Stimulated activated memory B cell treated with anti-CD40 and anti-IgM and Interleukin-4, amounts not matched to agents 10 μg/mL and 1 μg/mL and 100 μg/mL, for 72 hours (primary cell): ENCODE data around the gene APLNR.
"Not testable (repeated sequence)": the region's sequence is repeated elsewhere in the genome, so short reads cannot be mapped to it uniquely, and the experiment has no call there.

Experiments used
- ATAC-seq: fragments of 150-1000 bp; cut with Tn5 transposase; 2 replicates; pipeline ENCODE4 v1.10.0; 2021
- H3K27ac Mint-ChIP-seq: one replicate; pipeline ENCODE4 v1.8.0; 2022; ENCODE audit warnings: mild to moderate bottlenecking, mixed read lengths
- H3K27me3 Mint-ChIP-seq: one replicate; pipeline ENCODE4 v1.8.0; 2022; ENCODE audit warnings: mixed read lengths
- H3K36me3 Mint-ChIP-seq: one replicate; pipeline ENCODE4 v1.8.0; 2022; ENCODE audit warnings: mixed read lengths
- H3K4me1 Mint-ChIP-seq: one replicate; pipeline ENCODE4 v1.8.0; 2022; ENCODE audit warnings: mixed read lengths
- H3K4me3 Mint-ChIP-seq: one replicate; pipeline ENCODE4 v1.8.0; 2022; ENCODE audit warnings: mild to moderate bottlenecking, moderate library complexity, mixed read lengths
- H3K9me3 Mint-ChIP-seq: one replicate; pipeline ENCODE4 v1.8.0; 2022; ENCODE audit warnings: mixed read lengths

APLNR gene

DNA sequence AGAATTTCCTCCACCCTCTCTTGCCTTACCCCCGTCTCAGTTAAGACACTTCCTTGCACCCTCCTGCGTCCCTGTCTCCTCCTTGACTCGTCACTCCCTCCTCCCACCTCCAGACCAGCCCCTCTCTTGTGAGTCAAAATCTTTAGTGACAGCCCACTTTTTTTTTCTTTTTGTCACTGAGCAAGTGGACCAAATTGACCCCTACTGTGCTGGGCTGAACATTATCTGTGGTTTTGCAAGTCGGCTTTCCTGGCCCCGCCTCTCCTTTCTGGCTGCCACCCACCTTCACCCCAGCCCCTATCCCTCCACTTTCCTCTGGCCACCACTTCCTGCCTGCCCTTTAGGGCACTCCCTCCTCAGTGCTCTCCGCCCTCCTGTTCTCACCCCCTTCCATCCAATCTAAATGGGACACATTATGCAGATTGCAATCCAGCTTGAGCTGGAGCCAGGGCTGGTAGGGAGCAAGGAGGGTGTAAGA, at the start of gene APLNR:
Gene APLNR, minus strand, starts transcription at position 47 of the 478 bp plus-strand sequence. CDS start 246 bp downstream, outside the sequence.
- no peak for ATAC-seq
- Mint-ChIP-seq H3K36me3 (no peaks in the 10 kb centered on the region), H3K4me1 (peaks cover 1% of the 10 kb centered on the region), H3K4me3 (no peak within 1 kb of the TSS), H3K9me3 (no peaks in the 10 kb centered on the region), H3K27ac (no peak within 1 kb of the TSS), H3K27me3 (peaks cover 58% of the 10 kb centered on the region)

DNA sequence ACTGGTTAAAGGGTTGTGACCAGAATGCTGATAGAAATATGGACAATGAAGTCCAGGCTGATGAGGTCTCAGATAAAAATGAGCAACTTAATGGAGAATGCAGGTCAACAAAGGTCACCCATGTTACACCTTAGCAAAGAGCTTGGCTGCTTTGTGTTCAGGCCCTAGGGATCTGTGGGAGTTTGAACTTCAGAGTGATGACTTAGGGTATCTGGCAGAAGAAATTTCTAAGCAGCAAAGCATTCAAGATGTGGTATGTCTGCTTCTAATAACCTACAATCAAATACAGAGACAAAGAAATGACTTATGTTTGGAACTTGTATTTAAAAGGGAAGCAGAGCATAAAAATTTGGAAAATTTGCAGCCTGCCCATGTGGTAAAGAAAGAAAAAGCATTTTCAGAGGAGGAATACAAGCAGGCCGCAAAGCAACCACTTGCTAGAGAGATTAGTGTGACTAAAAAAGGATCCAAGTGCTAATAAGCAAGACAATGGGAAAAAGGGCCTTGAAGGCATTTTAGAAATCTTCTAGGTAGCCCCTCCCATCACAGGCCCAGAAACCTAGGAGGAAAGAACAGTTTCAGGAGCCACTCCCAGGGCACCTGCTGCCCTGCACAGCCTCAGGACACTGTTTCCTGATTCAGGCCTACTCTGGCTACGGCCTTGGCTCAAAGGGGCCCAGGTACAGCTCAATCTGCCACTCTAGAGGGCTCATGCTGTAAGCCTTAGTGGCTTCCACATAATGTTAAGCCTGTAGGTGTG, 46.4 kb upstream of the APLNR start:
- peaks cover 14% of the 10 kb centered on the region for H3K27me3 Mint-ChIP-seq
- H3K4me3 Mint-ChIP-seq: no peak overlapping the region
- ATAC-seq: no peak
- no peaks in the 10 kb centered on the region for H3K36me3 Mint-ChIP-seq
- H3K4me1 Mint-ChIP-seq: no peaks in the 10 kb centered on the region
- no peak overlapping the region for H3K27ac Mint-ChIP-seq
- peaks cover 3% of the 10 kb centered on the region for H3K9me3 Mint-ChIP-seq

DNA sequence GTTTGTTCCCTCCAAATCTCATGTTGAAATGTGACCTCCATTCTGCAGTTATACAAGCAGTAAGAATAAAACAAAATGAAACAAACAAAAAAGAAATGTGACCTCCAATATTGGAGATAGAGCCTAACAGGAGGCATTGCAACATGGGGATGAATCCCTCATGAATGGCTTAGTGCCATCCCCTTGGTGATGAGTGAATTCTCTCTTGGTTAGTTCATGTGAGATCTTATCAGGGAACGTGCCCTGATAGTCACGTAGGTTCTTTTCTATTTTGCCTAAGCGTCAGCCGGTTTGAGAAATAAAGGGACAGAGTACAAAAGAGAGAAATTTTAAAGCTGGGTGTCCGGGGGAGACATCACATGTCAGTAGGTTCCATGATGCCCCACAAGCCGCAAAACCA, 44.5 kb upstream of the APLNR start:
- not testable (repeated sequence) for H3K9me3 Mint-ChIP-seq, H3K4me1 Mint-ChIP-seq, H3K27ac Mint-ChIP-seq, H3K36me3 Mint-ChIP-seq, H3K4me3 Mint-ChIP-seq, ATAC-seq
- H3K27me3 Mint-ChIP-seq: peaks cover 18% of the 10 kb centered on the region

DNA sequence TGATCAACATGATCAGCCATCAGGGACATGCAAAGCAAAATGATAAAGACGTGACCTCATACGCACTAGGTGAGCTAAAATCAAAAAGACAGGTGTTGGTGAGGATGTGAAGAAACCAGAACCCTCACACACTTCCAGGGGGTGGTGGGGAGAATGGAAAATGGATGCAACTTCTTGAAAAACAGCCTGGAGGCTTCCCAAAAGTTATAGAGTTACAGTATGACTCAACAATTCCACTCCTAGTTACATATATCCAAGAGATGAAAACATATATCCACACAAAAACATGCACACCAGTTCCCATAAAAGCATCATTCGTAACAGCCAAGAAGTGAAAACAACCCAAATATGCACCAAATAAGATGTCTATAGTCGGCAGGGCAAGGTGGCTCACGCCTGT, 42.1 kb upstream of the APLNR start:
- peaks cover 6% of the 10 kb centered on the region for H3K4me1 Mint-ChIP-seq
- H3K27ac Mint-ChIP-seq: no peak overlapping the region
- ATAC-seq: no peak
- H3K4me3 Mint-ChIP-seq: no peak overlapping the region
- no peaks in the 10 kb centered on the region for H3K36me3 Mint-ChIP-seq
- H3K9me3 Mint-ChIP-seq: peaks cover 5% of the 10 kb centered on the region
- H3K27me3 Mint-ChIP-seq: peaks cover 26% of the 10 kb centered on the region

DNA sequence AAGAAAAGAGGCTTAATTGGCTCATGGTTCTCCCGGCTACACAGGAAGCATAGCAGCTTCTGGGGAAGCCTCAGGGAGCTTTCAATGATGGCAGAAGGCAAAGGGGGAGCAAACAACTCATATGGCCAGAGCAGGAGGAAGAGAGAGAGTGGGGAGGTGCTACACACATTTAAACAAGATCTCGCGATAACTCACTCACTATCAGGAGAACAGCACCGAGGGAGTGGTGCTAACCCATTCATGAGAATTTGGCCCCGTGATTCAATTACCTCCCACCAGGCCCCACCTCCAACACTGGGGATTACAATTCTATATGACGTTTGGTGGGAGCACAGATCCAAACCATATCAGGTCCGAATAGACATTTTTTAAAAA, 41.7 kb upstream of the APLNR start:
- H3K4me1 Mint-ChIP-seq: peaks cover 6% of the 10 kb centered on the region
- H3K4me3 Mint-ChIP-seq: no peak overlapping the region

DNA sequence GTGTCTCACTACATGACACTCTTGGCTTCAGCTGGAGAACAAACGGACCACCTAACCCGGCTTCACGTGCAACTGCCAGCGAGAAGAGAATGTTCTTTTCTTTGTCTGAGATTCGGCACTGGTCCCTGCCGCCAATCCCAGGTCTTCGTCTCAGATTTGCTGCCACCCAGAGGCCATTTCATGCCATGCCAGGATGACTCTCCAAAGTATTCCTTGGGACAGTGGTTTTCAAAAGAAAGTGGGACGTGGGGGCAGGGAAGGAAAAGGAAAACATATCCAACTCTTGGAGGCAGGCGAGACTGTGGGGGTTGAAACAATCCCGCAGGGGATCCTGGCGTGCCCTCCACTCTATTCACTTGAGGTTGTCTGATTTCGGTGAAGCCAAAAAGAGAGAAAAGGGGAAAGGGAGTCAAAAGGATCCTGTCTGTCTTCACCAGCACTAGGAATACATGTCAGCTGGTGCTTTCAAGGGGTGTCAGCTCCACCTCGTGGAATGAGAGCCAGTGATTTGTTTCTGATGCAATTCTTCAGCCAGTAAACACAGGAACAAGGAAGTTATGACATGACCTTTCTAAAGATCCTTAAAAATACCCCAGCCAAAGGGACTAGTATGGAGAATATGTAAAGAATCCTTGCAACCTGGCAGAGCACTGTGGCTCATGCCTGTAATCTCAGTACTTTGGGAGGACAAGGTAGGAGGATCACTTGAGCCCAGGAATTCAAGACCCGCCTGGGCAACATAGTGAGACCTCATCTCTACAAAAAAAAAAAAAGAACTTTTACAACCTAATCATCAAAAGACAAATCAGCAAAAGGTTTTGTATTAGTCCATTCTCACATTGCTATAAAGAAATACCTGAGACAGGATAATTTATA, 41.0 kb upstream of the APLNR start:
- no peak overlapping the region for H3K27ac Mint-ChIP-seq
- no peak overlapping the region for H3K4me3 Mint-ChIP-seq
- peaks cover 29% of the 10 kb centered on the region for H3K27me3 Mint-ChIP-seq
- H3K9me3 Mint-ChIP-seq: peaks cover 7% of the 10 kb centered on the region
- H3K4me1 Mint-ChIP-seq: peaks cover 6% of the 10 kb centered on the region
- no peak for ATAC-seq
- no peaks in the 10 kb centered on the region for H3K36me3 Mint-ChIP-seq

More for the DNA sequence above, 41.7 kb upstream of the APLNR start:
- ATAC-seq: no peak
- Mint-ChIP-seq H3K27ac (no peak overlapping the region), H3K27me3 (peaks cover 29% of the 10 kb centered on the region), H3K9me3 (peaks cover 7% of the 10 kb centered on the region), H3K36me3 (no peaks in the 10 kb centered on the region)

DNA sequence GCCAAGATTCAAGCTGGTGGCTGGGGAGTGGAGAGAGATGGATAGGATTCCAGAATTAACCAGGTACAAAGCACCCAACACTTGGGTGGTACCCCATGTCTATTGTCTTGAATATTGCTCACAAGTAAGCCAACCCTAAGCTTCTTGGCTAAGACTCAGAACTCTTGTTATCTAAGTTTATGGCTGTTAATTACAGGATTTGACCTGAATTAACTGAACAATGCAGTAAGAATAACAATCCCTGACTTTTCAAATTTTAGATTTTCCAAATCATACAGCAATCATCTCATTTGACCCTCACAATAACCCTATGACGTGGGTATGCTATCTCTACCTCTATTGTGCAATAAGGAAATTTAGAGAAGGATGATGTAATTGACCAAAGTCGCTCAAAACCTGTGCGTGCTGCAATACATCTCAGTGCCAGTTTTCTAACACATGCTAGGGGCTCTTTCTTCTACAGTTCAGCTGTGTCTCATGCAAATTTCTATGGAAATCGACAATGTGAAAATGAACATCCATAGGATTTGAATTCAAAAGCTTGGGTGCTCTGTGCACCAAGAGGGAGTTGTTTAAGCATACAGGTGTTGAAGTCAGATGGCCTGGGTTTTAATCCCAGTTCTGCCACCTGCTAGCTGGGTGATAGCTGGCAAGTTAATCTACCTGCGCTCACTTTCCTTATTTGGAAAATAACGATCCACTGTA, 40.1 kb upstream of the APLNR start:
- H3K27ac Mint-ChIP-seq: no peak overlapping the region
- no peak for ATAC-seq
- H3K4me1 Mint-ChIP-seq: peaks cover 6% of the 10 kb centered on the region
- no peaks in the 10 kb centered on the region for H3K36me3 Mint-ChIP-seq
- no peak overlapping the region for H3K4me3 Mint-ChIP-seq
- peaks cover 7% of the 10 kb centered on the region for H3K9me3 Mint-ChIP-seq
- peaks cover 29% of the 10 kb centered on the region for H3K27me3 Mint-ChIP-seq

DNA sequence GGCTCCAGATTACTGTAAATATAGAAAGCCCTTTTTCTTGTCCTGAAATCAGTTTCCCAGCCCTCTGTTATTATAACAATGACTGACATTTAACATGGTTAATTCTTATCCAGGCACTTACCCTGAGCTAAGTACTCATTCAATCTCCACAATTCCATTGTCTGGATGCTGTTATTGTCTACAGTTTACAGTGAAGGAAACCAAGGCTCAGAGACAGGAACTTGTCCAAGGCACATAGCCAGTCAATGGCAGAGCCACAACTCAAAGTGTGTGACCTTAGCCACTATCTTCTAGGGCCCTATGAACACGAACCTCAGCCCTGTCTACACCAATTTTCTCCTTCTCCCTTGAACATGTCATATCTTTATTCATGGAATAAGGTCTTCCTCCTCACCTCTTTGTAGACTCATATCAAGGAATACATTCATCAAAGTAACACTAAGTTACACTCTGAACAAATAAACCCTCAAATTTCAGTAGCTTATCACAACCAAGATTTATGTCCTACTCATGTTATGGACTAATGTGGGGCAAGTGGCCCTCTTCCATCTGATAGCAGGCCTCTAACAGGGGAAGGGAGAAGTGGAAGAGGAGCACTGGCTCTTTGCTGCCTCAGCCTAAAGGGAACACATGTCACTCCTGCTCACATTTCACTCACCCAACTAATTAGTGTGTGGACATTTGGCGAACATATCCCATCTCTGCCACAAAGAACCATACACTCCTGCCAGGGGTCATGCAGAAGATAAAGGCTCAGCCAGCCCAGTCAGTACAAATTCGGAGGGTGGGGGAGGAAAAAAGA, 39.3 kb upstream of the APLNR start:
- Mint-ChIP-seq H3K36me3 (no peaks in the 10 kb centered on the region), H3K4me3 (no peak overlapping the region), H3K9me3 (peaks cover 4% of the 10 kb centered on the region), H3K4me1 (peaks cover 6% of the 10 kb centered on the region), H3K27ac (no peak overlapping the region), H3K27me3 (peaks cover 34% of the 10 kb centered on the region)
- no peak for ATAC-seq

DNA sequence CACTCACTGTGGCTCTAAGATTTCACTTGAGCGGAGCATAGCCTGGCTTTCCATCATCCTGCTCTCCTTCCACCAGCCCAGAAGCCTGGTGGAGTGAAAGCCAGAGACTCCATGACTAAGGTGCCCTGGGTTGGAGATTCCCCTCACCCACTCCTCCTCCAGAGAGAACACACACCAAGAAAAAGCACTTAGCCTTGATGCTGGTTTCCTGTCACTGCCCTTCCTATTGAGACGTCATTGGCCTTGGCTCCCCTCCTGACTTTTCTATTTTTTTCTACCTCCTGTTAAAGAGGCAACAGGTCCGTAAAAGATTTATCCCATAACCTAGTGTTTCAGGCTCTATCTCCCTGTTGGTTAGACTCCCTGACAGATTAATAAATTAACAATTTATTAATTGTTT, 38.5 kb upstream of the APLNR start:
- Mint-ChIP-seq H3K27me3 (peaks cover 38% of the 10 kb centered on the region), H3K9me3 (peaks cover 4% of the 10 kb centered on the region), H3K27ac (no peak overlapping the region), H3K4me3 (no peak overlapping the region), H3K4me1 (peaks cover 6% of the 10 kb centered on the region), H3K36me3 (no peaks in the 10 kb centered on the region)
- ATAC-seq: no peak

DNA sequence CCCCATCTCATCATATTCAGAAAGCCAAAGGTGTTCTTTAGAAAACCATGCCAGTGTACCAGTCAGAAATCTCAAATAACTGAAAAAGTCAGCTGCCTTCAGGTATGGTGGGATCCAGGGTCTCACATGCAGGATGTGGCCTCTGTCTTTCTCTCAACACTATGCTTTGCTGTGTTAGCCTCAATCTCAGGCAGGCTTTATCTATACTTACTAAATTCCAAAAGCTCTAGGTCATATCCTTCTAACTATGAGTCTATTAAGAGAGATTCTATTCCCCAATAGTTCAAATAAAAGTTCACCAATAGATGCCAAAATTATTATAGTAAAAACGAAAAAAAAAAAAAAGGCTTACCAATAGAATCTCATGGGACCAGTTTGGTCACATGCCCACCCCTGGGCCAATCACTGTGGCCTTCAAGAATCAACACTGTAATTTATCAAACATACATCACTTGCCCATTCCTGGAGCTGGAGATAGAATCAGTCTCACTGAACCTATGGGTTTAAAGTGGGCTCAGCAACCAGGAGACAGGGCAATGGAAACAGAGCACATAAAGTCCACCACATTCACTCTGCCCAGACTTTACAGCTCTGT, 38.0 kb upstream of the APLNR start:
- H3K9me3 Mint-ChIP-seq: peaks cover 4% of the 10 kb centered on the region
- ATAC-seq: no peak
- peaks cover 38% of the 10 kb centered on the region for H3K27me3 Mint-ChIP-seq
- peaks cover 6% of the 10 kb centered on the region for H3K4me1 Mint-ChIP-seq
- H3K27ac Mint-ChIP-seq: no peak overlapping the region
- H3K36me3 Mint-ChIP-seq: no peaks in the 10 kb centered on the region
- H3K4me3 Mint-ChIP-seq: no peak overlapping the region

DNA sequence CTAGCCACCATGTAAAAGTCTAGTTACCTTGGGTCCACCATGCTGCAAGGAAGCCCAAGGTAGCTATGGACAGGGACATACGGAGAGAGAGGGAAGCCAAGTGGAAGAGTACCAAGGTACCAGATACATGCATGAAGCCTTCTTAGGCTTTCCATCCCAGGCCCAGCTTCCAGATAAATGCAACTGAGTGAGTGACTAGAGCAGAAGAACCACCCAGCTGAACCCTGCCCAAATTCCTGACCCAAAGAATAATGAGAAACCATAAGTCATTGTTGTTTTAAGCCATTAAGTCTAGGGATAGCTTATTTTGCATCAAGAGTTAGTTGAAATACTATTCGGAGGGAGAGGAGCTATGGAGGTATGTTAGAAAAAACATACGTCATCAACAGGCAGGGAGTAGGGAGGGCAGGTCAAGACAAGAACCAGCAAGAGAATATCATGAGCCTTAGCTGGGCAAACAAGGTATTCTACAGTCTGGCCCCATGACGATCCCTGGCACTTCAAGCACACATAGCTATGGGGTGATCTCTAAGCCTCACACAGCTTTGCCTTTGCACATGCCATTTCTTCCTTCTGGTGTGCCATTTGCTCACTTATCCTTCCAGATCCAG, 36.5 kb upstream of the APLNR start:
- peaks cover 6% of the 10 kb centered on the region for H3K4me1 Mint-ChIP-seq
- H3K9me3 Mint-ChIP-seq: peaks cover 4% of the 10 kb centered on the region
- H3K4me3 Mint-ChIP-seq: no peak overlapping the region

DNA sequence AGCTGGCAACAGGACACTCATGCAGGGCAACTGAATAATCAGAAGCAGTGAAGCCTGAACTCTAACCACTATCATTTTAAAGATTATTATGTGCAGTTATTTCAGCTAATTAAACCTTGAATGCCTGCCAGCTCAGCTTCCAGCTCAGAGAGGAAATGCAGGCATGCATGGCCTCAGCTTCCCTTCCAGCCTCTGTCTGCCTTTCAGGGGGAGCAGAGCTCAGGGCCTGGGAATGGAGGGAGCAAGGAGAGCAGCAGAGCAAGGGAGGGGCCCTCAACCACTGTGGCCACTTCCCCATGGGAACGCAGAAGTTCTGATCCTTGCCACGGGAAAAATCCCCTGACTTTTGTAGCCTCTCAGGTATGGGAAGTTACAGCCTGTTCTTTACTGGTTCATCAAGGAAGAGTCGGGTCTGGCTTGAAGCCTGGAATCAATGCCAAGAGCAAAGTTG, 32.5 kb upstream of the APLNR start:
- Mint-ChIP-seq H3K27me3 (peaks cover 17% of the 10 kb centered on the region), H3K9me3 (peaks cover 11% of the 10 kb centered on the region), H3K4me1 (no peaks in the 10 kb centered on the region), H3K4me3 (no peak overlapping the region), H3K36me3 (no peaks in the 10 kb centered on the region), H3K27ac (no peak overlapping the region)
- no peak for ATAC-seq

More for the DNA sequence above, 36.5 kb upstream of the APLNR start:
- no peak for ATAC-seq
- Mint-ChIP-seq H3K27me3 (peaks cover 33% of the 10 kb centered on the region), H3K36me3 (no peaks in the 10 kb centered on the region), H3K27ac (no peak overlapping the region)

DNA sequence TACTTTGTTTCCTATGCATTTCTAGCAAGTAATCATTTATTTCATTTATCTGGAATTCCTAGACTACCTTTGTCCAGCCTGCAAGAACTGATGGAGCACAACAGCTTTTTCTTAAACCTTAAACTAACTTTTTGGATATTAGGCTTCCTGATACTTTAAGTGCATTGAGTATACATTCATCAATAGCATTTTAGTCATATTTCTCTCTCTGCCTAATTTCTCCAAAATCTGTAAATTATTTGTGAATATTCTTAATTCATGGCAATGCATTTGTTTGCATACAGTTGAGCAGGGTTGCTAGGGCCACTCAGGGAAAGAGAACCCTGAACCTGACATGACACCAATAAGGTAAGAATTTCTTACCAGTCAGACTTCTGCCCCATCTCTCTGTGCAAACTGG, 29.1 kb upstream of the APLNR start:
- ATAC-seq: no peak
- peaks cover 7% of the 10 kb centered on the region for H3K9me3 Mint-ChIP-seq
- H3K4me3 Mint-ChIP-seq: no peak overlapping the region
- no peak overlapping the region for H3K27ac Mint-ChIP-seq
- no peaks in the 10 kb centered on the region for H3K4me1 Mint-ChIP-seq
- no peaks in the 10 kb centered on the region for H3K36me3 Mint-ChIP-seq
- peaks cover 26% of the 10 kb centered on the region for H3K27me3 Mint-ChIP-seq

DNA sequence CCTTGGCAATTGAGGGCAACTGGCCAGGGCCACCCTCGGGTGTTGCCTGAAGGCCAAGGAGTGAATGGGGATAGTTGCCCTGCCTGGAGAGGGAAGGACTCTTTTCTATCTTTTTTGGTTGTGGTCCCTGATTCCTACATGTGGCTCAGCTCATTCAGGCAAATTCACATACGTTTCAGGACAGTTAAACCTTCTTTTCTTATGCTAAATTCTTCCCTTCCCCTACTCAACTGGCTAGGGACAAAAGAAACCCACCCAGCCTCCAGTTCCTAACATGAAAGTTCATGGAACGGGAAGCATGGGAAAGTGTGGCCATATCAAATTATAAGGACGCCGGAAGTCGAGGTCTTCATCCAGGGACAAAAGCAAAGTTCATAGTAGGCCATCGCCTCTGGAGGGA, 26.3 kb upstream of the APLNR start:
- Mint-ChIP-seq H3K4me1 (no peaks in the 10 kb centered on the region), H3K9me3 (peaks cover 9% of the 10 kb centered on the region), H3K27ac (no peak overlapping the region), H3K36me3 (no peaks in the 10 kb centered on the region), H3K4me3 (no peak overlapping the region), H3K27me3 (peaks cover 24% of the 10 kb centered on the region)
- no peak for ATAC-seq
